ENCODE data around the gene TENT5C. TPM values are rescaled to one million over a fixed set of nuclear protein-coding genes. Genes with fewer than 3 reads are reported as not detected.

Gene TENT5C
- total and polyA plus RNA-seq, 9 of the 15 experiments (the other 6 are each of a cell fraction or from before 2014, with no cell fraction given): 1.8 to 7.7 (median 4.0) TPM

- TF ChIP-seq ZNF124 (CRISPR knock-in tag; IDR thresholded peaks at IDR 0.05) (no peak), FOXJ2 (tag; IDR thresholded peaks at IDR 0.05) (no peak), MTA1 (IDR thresholded peaks at IDR 0.05; ENCODE audit: borderline replicate concordance) (no peak), TFE3 (CRISPR knock-in tag; IDR thresholded peaks at IDR 0.05) (peak; percentile 84), HMG20B (CRISPR knock-in tag; IDR thresholded peaks at IDR 0.05) (no peak), USF1 (CRISPR knock-in tag; IDR thresholded peaks at IDR 0.05) (peak; percentile 79), DMBX1 (CRISPR knock-in tag; IDR thresholded peaks at IDR 0.05; ENCODE audit: borderline replicate concordance) (no peak), MTA2 (IDR thresholded peaks at IDR 0.05; ENCODE audit: low read depth) (no peak), ZNF253 (CRISPR knock-in tag; conservative IDR thresholded peaks at IDR 0.05) (no peak), CEBPG (CRISPR knock-in tag; IDR thresholded peaks at IDR 0.05) (peak; percentile 18; the same call in 1 of the 2 replicates), CEBPG (tag; conservative IDR thresholded peaks at IDR 0.05 in 1 of 2, IDR thresholded peaks at IDR 0.05 in 1 of 2) (peak; percentile 10 to 50; a peak in 3 of 4 replicates), MEF2A (IDR thresholded peaks at IDR 0.05; ENCODE audit: control insufficient read depth, low read depth, low read length) (0 out of 2 replicates have a peak, but pooled peaks have one; percentile 25)
- TF ChIP-seq, protein P1, sequence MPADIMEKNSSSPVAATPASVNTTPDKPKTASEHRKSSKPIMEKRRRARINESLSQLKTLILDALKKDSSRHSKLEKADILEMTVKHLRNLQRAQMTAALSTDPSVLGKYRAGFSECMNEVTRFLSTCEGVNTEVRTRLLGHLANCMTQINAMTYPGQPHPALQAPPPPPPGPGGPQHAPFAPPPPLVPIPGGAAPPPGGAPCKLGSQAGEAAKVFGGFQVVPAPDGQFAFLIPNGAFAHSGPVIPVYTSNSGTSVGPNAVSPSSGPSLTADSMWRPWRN (IDR thresholded peaks at IDR 0.05; ENCODE audit: low read depth): no peak
- TF ChIP-seq, protein P2, sequence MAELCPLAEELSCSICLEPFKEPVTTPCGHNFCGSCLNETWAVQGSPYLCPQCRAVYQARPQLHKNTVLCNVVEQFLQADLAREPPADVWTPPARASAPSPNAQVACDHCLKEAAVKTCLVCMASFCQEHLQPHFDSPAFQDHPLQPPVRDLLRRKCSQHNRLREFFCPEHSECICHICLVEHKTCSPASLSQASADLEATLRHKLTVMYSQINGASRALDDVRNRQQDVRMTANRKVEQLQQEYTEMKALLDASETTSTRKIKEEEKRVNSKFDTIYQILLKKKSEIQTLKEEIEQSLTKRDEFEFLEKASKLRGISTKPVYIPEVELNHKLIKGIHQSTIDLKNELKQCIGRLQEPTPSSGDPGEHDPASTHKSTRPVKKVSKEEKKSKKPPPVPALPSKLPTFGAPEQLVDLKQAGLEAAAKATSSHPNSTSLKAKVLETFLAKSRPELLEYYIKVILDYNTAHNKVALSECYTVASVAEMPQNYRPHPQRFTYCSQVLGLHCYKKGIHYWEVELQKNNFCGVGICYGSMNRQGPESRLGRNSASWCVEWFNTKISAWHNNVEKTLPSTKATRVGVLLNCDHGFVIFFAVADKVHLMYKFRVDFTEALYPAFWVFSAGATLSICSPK (IDR thresholded peaks at IDR 0.05; ENCODE audit: borderline replicate concordance): no peak
Observed at GRCh38 chr1:117587499-117588356, 18.1 kb upstream of the TENT5C start (continued).

Data from K562 (cell line).